ENCODE data around the gene ZNF407.

DNA sequence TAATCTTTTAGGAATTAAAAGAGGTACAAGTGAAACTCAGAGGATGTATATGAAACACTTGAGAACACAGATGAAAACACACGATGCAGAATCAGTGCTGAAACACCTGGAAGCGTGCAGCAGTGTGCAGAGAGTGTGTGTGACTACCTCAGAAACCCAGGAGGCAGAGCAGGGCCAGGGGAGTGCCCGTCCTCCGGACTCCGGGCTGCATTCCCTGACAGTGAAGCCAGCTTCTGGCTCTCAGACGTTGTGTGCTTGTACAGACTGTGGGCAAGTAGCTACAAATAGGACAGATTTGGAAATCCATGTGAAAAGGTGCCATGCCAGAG is 34.6 kb downstream of the ZNF407 start:
- TF ChIP-seq, protein P1, sequence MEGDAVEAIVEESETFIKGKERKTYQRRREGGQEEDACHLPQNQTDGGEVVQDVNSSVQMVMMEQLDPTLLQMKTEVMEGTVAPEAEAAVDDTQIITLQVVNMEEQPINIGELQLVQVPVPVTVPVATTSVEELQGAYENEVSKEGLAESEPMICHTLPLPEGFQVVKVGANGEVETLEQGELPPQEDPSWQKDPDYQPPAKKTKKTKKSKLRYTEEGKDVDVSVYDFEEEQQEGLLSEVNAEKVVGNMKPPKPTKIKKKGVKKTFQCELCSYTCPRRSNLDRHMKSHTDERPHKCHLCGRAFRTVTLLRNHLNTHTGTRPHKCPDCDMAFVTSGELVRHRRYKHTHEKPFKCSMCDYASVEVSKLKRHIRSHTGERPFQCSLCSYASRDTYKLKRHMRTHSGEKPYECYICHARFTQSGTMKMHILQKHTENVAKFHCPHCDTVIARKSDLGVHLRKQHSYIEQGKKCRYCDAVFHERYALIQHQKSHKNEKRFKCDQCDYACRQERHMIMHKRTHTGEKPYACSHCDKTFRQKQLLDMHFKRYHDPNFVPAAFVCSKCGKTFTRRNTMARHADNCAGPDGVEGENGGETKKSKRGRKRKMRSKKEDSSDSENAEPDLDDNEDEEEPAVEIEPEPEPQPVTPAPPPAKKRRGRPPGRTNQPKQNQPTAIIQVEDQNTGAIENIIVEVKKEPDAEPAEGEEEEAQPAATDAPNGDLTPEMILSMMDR (IDR thresholded peaks at IDR 0.05; ENCODE audit: insufficient read depth, low read length, poor library complexity, severe bottlenecking): no peak
- TF ChIP-seq EZH2phosphoT487 (conservative IDR thresholded peaks at IDR 0.05; ENCODE audit: low read length): no peak
